Prostate gland (tissue), 2 donors: ENCODE data around the gene CDC37. TPM values are rescaled to one million over a fixed set of nuclear protein-coding genes. Genes with fewer than 3 reads are reported as not detected.

Source experiments
- DNase-seq: peaks from one replicate; pipeline ENCODE4 v3.0.0-alpha.2; 2019; ENCODE audit warnings: low spot score
- H3K27ac ChIP-seq, 2 donors: fragments of 200-600 bp; sonication (generic); 2 replicates each; pipeline ENCODE4 v1.5.1; 2017 to 2019
- H3K27me3 ChIP-seq: fragments of 200-600 bp; sonication (generic); replicated peaks from 2 replicates; pipeline ENCODE4 v1.5.1; 2019; ENCODE audit not compliant: insufficient read depth
- H3K36me3 ChIP-seq, 2 donors: fragments of 200-600 bp; sonication (generic); 1 replicate in 1 of 2; 2 replicates in 1 of 2; pipeline versions ENCODE4 v1.5.1 to v1.8.1; 2017 to 2019
- H3K4me1 ChIP-seq: fragments of 200-600 bp; sonication (generic); replicated peaks from 2 replicates; pipeline ENCODE4 v1.5.1; 2019
- H3K4me3 ChIP-seq, 2 donors: fragments of 200-600 bp; sonication (generic); 2 replicates each; pipeline ENCODE4 v1.5.1; 2017 to 2019
- H3K9me3 ChIP-seq: fragments of 200-600 bp; sonication (generic); 2 replicates; pipeline ENCODE4 v1.5.1; 2017
- CTCF ChIP-seq, 4 experiments: fragments of 200-600 bp in 2 of 4; fragments of 450-650 bp in 2 of 4; sonication (generic) in 2 of 4; IDR thresholded peaks; 1 replicate in 3 of 4; 2 replicates in 1 of 4; pipeline ENCODE4 v1.5.1; 2016 to 2019; ENCODE audit warnings: antibody characterized with exemption in 4 of 4, mild to moderate bottlenecking in 2 of 4, moderate library complexity in 2 of 4
- POLR2A ChIP-seq: fragments of 450-650 bp; IDR thresholded peaks from one replicate; pipeline ENCODE4 v1.6.1; 2016; ENCODE audit warnings: antibody characterized with exemption, mild to moderate bottlenecking
- POLR2AphosphoS5 ChIP-seq: sonication (generic); formaldehyde crosslinking; IDR thresholded peaks from one replicate; pipeline ENCODE4 v1.6.1; 2017; ENCODE audit warnings: antibody characterized with exemption
- WGBS: methylation state at CpG from one replicate; pipeline ENCODE4 v1.1.5; 2018; 5-methylcytosine and 5-hydroxymethylcytosine counted together
- intact Hi-C: fragments of 100-400 bp; cut with DNase I; formaldehyde crosslinking; loops from one replicate; pipeline ENCODE4 v1.14.2; 2022
- total RNA-seq, 2 donors: library from RNA; depleted of rRNA; stranded (reverse); fragments of >200 nt; gene quantifications; one replicate each; pipeline ENCODE4 v1.1.0, GENCODE V29; 2016

The CDC37 gene
- total RNA-seq: 100 to 1,000 TPM; 135 to 159 TPM

GRCh38 chr19:10403137-10404021 is at the start of gene CDC37:
TSS of gene CDC37 (minus strand) at chr19:10403542. CDS start at chr19:10403479, 63 bp downstream.
- H3K36me3 ChIP-seq: no peaks in the 10 kb centered on the region
- peaks cover 19% of the 10 kb centered on the region for H3K4me1 ChIP-seq
- H3K27me3 ChIP-seq: no peaks in the 10 kb centered on the region
- under 1% methylated on average over 65 of the region's 69 CpGs for WGBS
- intact Hi-C loops: loop anchor here (2.0 kb wide), 1 partner anchor 21 kb away; no protein-coding TSS in a partner anchor
- peak within 1 kb of the TSS; percentile 64 to 86 for H3K4me3 ChIP-seq
- DNase-seq: peak; percentile 96
- H3K27ac ChIP-seq: peak within 1 kb of the TSS; percentile 72 to 73
- no peaks in the 10 kb centered on the region for H3K9me3 ChIP-seq
- peak; percentile 93 for TF ChIP-seq POLR2AphosphoS5
- peak in 1 of 4 experiments; percentile 17 for TF ChIP-seq CTCF (IDR thresholded peaks at IDR 0.05)
- TF ChIP-seq POLR2A: peak; percentile 76

DNA sequence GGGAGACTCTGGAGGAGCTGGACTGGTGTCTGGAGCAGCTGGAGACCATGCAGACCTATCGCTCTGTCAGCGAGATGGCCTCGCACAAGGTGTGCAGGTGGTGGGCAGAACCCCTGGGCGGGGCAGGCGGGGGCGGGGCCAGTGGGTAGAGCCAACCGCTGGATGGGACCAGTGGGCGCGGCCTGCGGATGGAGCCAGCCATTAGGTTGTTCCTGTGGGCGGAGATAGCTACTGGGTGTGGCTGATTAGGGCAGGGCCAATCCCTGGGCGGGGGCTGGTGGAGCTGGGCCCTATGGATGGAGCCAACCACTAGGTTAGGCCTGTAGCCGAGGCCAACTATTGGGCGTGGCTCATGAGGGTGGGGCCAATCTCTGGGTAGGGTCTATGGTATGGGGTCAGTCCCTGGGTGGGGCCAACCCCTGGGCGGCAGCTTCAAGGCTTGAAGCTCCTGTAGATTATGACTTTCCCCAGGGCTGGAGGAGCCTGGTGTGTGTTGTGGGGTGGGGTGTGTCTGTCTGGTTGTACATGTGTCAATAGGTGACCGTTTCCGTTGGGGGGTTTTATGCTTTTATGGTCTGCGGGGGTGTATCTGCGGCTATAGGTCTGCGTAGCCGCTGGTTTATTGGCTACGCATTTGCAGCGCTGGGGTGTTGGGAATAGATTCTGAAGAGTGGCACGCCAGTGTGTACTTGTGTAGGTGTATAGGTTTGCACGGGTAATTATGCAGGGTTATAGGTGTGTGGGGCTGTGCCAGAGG is 47.7 kb upstream of the CDC37 start:
- no peak overlapping the region for H3K4me3 ChIP-seq
- intact Hi-C loops: no loop called here
- H3K9me3 ChIP-seq: no peaks in the 10 kb centered on the region
- no peak for TF ChIP-seq POLR2AphosphoS5
- no peaks in the 10 kb centered on the region for H3K36me3 ChIP-seq
- DNase-seq: no peak
- no peak overlapping the region for H3K27ac ChIP-seq
- WGBS: 54% methylated on average over 23 of the region's 25 CpGs
- H3K4me1 ChIP-seq: no peaks in the 10 kb centered on the region
- no peaks in the 10 kb centered on the region for H3K27me3 ChIP-seq

DNA sequence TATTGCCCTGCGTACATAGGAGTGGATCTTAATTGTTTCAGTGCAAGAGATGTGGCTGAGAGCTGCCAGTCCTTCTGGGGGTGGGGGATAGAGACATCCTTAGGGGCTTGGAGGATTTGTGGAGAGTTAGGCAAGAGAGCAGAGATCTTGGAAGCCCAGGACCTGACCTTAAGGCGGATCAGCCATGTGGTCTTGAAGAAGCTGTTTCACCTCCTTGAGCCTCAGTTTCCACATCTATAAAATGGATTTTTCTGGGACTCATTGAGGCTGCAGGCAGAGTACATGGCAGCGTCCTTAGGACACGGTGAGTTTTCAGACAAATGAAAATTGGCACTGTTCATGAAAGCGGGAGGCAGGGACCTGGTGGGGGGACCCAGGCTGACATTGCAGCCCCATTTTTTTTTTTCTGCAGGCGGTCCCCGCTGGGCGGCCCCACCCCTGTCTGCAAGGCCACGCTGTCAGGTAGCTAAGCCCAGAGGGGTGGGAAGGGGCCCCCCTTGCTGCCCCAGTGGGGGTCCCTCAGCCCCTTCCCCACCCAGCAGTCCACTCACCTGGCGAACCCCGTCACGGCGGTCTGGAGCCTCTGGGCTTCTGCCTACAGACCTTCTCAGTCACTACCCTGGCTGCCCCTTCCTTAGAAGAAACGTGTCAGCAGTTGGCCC is 47.0 kb upstream of the CDC37 start:
- WGBS: 72% methylated on average over 14 of the region's 14 CpGs
- H3K36me3 ChIP-seq: no peaks in the 10 kb centered on the region

GRCh38 chr19:10449037-10449436 is 45.7 kb upstream of the CDC37 start:
- no peak overlapping the region for H3K4me3 ChIP-seq
- 91% methylated on average over 7 of the region's 7 CpGs for WGBS
- H3K27ac ChIP-seq: no peak overlapping the region
- H3K27me3 ChIP-seq: no peaks in the 10 kb centered on the region
- intact Hi-C loops: no loop called here
- H3K4me1 ChIP-seq: no peaks in the 10 kb centered on the region
- H3K36me3 ChIP-seq: no peaks in the 10 kb centered on the region
- TF ChIP-seq POLR2A (no peak), CTCF (IDR thresholded peaks at IDR 0.05) (no peak), POLR2AphosphoS5 (no peak)
- H3K9me3 ChIP-seq: no peaks in the 10 kb centered on the region
- no peak for DNase-seq

More for the DNA sequence above, 47.0 kb upstream of the CDC37 start:
- TF ChIP-seq POLR2AphosphoS5: no peak
- TF ChIP-seq POLR2A: no peak
- no peak for TF ChIP-seq CTCF (IDR thresholded peaks at IDR 0.05)
- Histone ChIP-seq H3K27me3 (no peaks in the 10 kb centered on the region), H3K4me3 (no peak overlapping the region), H3K27ac (no peak overlapping the region), H3K9me3 (no peaks in the 10 kb centered on the region), H3K4me1 (no peaks in the 10 kb centered on the region)
- no peak for DNase-seq
- intact Hi-C loops: no loop called here

DNA sequence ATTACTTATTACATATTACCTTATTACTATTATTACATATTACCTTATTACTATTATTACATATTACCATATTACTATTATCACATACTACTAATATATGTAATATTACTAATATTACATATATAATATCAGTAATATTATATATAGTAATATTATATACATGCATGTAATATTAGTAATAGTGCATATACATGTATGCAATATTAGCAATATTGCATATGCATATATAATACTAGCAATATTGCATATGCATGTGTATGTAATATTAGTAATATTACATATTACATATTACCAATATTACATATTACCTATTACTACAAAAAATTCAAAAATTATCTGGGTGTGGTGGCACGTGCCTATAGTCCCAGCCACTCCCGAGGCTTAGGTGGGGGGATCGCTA is 39.4 kb upstream of the CDC37 start:
- H3K4me3 ChIP-seq: no peak overlapping the region
- no peaks in the 10 kb centered on the region for H3K9me3 ChIP-seq
- no peaks in the 10 kb centered on the region for H3K4me1 ChIP-seq
- no peak overlapping the region for H3K27ac ChIP-seq
- H3K27me3 ChIP-seq: no peaks in the 10 kb centered on the region
- no peak for DNase-seq
- intact Hi-C loops: no loop called here
- no peaks in the 10 kb centered on the region for H3K36me3 ChIP-seq
- TF ChIP-seq POLR2A (no peak), POLR2AphosphoS5 (no peak)
- 93% methylated on average over 3 of the region's 3 CpGs for WGBS
